Gastrocnemius medialis (tissue), 4 donors: ENCODE results near the gene IL2RG.

Source experiments
- POLR2A ChIP-seq, 2 donors: fragments of 450-650 bp; IDR thresholded peaks; one replicate each; pipeline ENCODE4 v1.6.1; 2017; ENCODE audit warnings: antibody characterized with exemption in 2 of 2, mild to moderate bottlenecking in 2 of 2, moderate library complexity in 2 of 2
- TF ChIP-seq, protein P1 (sequence below), 5 experiments: fragments of 450-650 bp in 3 of 5; fragments of 200-600 bp in 2 of 5; sonication (generic) in 2 of 5; IDR thresholded peaks in 4 of 5; conservative IDR thresholded peaks in 1 of 5; 1 replicate in 4 of 5; 2 replicates in 1 of 5; pipeline ENCODE4 v1.5.1; 2016 to 2019; ENCODE audit warnings: antibody characterized with exemption in 5 of 5, mild to moderate bottlenecking in 3 of 5, moderate library complexity in 3 of 5

DNA sequence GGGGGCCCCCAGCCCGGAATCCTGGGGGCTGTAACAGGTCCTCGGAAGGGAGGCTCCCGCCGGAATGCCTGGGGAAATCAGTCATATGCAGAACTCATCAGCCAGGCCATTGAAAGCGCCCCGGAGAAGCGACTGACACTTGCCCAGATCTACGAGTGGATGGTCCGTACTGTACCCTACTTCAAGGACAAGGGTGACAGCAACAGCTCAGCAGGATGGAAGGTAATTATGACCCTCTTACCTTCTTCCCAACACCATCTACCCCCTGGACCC lies 14.7 kb downstream of the IL2RG start:
- TF ChIP-seq, protein P1, sequence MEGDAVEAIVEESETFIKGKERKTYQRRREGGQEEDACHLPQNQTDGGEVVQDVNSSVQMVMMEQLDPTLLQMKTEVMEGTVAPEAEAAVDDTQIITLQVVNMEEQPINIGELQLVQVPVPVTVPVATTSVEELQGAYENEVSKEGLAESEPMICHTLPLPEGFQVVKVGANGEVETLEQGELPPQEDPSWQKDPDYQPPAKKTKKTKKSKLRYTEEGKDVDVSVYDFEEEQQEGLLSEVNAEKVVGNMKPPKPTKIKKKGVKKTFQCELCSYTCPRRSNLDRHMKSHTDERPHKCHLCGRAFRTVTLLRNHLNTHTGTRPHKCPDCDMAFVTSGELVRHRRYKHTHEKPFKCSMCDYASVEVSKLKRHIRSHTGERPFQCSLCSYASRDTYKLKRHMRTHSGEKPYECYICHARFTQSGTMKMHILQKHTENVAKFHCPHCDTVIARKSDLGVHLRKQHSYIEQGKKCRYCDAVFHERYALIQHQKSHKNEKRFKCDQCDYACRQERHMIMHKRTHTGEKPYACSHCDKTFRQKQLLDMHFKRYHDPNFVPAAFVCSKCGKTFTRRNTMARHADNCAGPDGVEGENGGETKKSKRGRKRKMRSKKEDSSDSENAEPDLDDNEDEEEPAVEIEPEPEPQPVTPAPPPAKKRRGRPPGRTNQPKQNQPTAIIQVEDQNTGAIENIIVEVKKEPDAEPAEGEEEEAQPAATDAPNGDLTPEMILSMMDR (IDR thresholded peaks at IDR 0.05 in 4 of 5, conservative IDR thresholded peaks at IDR 0.05 in 1 of 5): no peak
- no peak for TF ChIP-seq POLR2A (IDR thresholded peaks at IDR 0.05)
